OCI-LY1 (cell line): ENCODE data around the gene SUSD1.

Experiments used
- H2AFZ ChIP-seq: fragments of 200-600 bp; sonication (generic), shearing (Covaris generic); 2 replicates; pipeline ENCODE4 v1.6.0; 2014; ENCODE audit warnings: antibody characterized with exemption, mild to moderate bottlenecking, low read length
- H3F3A ChIP-seq: fragments of 200-600 bp; sonication (generic), shearing (Covaris generic); 2 replicates; pipeline ENCODE4 v1.6.0; 2014; ENCODE audit warnings: mild to moderate bottlenecking, antibody characterized with exemption, low read length, moderate library complexity; ENCODE audit not compliant: insufficient read depth
- H3K27ac ChIP-seq: fragments of 200-600 bp; sonication (generic); 2 replicates; pipeline ENCODE4 v1.5.1; 2014; ENCODE audit warnings: low read length, mixed run types, mild to moderate bottlenecking, low read depth; ENCODE audit not compliant: poor library complexity, severe bottlenecking
- H3K27me3 ChIP-seq: fragments of 200-600 bp; sonication (generic); 2 replicates; pipeline ENCODE4 v1.6.0; 2014; ENCODE audit warnings: antibody characterized with exemption, mild to moderate bottlenecking, low read length, moderate library complexity; ENCODE audit not compliant: insufficient read depth
- H3K36me3 ChIP-seq: fragments of 200-600 bp; sonication (generic); 2 replicates; pipeline ENCODE4 v1.6.1; 2014; ENCODE audit warnings: mild to moderate bottlenecking, antibody characterized with exemption, low read length, moderate library complexity, mixed read lengths; ENCODE audit not compliant: insufficient read depth
- H3K4me1 ChIP-seq: fragments of 200-600 bp; sonication (generic); 2 replicates; pipeline ENCODE4 v1.5.1; 2014; ENCODE audit warnings: mild to moderate bottlenecking, low read length, moderate library complexity; ENCODE audit not compliant: insufficient read depth, severe bottlenecking
- H3K4me2 ChIP-seq: fragments of 200-600 bp; sonication (generic), shearing (Covaris generic); 2 replicates; pipeline ENCODE4 v1.6.1; 2014; ENCODE audit warnings: low read length
- H3K4me3 ChIP-seq: fragments of 200-600 bp; sonication (generic); 2 replicates; pipeline ENCODE4 v1.5.1; 2014; ENCODE audit warnings: low read length, low read depth, mild to moderate bottlenecking, mixed read lengths; ENCODE audit not compliant: poor library complexity, severe bottlenecking
- H3K79me2 ChIP-seq: fragments of 200-600 bp; shearing (Covaris generic); 2 replicates; pipeline ENCODE4 v1.6.1; 2016; ENCODE audit warnings: mixed run types, low read length, mixed read lengths; ENCODE audit not compliant: insufficient read depth
- H3K9ac ChIP-seq: fragments of 200-600 bp; sonication (generic), shearing (Covaris generic); 2 replicates; pipeline ENCODE4 v1.6.1; 2014; ENCODE audit warnings: mild to moderate bottlenecking, low read length, mixed read lengths
- H3K9me2 ChIP-seq: fragments of 200-600 bp; sonication (generic), shearing (Covaris generic); 2 replicates; pipeline ENCODE4 v1.6.1; 2014; ENCODE audit warnings: low read depth, mild to moderate bottlenecking, low read length, mixed read lengths
- H3K9me3 ChIP-seq: fragments of 200-600 bp; shearing (Covaris generic); 2 replicates; pipeline ENCODE4 v1.6.1; 2014; ENCODE audit warnings: low read length, mixed read lengths
- H4K20me1 ChIP-seq: fragments of 200-600 bp; sonication (generic), shearing (Covaris generic); 2 replicates; pipeline ENCODE4 v1.6.0; 2016; ENCODE audit warnings: mild to moderate bottlenecking, low read length; ENCODE audit not compliant: insufficient read depth
- EZH2 ChIP-seq: fragments of 200-600 bp; sonication (generic), shearing (Covaris generic); IDR thresholded peaks from 2 replicates; pipeline ENCODE4 v1.8.0; 2017; ENCODE audit warnings: borderline replicate concordance, mixed run types, mild to moderate bottlenecking, antibody characterized with exemption, low read length, moderate library complexity, mixed read lengths
- TF ChIP-seq, protein P1 (sequence below): fragments of 200-600 bp; sonication (generic), shearing (Covaris generic); IDR thresholded peaks from 2 replicates; pipeline ENCODE4 v1.5.1; 2017; ENCODE audit warnings: mild to moderate bottlenecking, antibody characterized with exemption, low read length, moderate library complexity, mixed read lengths

SUSD1 gene

DNA sequence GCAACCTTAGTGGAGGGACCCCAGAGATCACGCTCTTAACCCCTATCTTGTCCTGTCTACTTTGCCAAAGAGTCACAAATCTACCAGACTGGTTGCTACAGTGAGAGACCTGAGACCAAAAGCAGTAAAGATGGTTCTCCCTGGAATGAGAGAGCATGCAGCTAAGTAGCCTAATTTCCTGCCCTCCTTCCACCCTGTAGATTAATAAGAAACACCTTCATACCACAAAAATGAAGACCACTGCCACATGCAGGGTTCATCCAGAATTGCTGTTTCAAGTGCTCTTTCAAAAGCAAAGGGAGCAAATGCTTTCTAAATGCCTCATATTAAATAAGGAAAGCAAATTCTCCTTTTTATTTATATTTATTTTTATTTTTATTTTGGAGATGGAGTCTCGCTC is 159.4 kb downstream of the SUSD1 start:
- H3K9ac ChIP-seq: no peak overlapping the region
- H3K27ac ChIP-seq: no peak overlapping the region
- H3K27me3 ChIP-seq: no peaks in the 10 kb centered on the region
- no peaks in the 10 kb centered on the region for H3F3A ChIP-seq
- H3K9me2 ChIP-seq: no peaks in the 10 kb centered on the region
- no peak for TF ChIP-seq EZH2
- TF ChIP-seq, protein P1, sequence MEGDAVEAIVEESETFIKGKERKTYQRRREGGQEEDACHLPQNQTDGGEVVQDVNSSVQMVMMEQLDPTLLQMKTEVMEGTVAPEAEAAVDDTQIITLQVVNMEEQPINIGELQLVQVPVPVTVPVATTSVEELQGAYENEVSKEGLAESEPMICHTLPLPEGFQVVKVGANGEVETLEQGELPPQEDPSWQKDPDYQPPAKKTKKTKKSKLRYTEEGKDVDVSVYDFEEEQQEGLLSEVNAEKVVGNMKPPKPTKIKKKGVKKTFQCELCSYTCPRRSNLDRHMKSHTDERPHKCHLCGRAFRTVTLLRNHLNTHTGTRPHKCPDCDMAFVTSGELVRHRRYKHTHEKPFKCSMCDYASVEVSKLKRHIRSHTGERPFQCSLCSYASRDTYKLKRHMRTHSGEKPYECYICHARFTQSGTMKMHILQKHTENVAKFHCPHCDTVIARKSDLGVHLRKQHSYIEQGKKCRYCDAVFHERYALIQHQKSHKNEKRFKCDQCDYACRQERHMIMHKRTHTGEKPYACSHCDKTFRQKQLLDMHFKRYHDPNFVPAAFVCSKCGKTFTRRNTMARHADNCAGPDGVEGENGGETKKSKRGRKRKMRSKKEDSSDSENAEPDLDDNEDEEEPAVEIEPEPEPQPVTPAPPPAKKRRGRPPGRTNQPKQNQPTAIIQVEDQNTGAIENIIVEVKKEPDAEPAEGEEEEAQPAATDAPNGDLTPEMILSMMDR: no peak
- H3K79me2 ChIP-seq: no peaks in the 10 kb centered on the region
- H4K20me1 ChIP-seq: no peaks in the 10 kb centered on the region
- no peaks in the 10 kb centered on the region for H3K9me3 ChIP-seq
- H3K4me1 ChIP-seq: peaks cover 17% of the 10 kb centered on the region
- H2AFZ ChIP-seq: no peak overlapping the region
- H3K4me3 ChIP-seq: no peak overlapping the region
- H3K36me3 ChIP-seq: no peaks in the 10 kb centered on the region
- no peak overlapping the region for H3K4me2 ChIP-seq

DNA sequence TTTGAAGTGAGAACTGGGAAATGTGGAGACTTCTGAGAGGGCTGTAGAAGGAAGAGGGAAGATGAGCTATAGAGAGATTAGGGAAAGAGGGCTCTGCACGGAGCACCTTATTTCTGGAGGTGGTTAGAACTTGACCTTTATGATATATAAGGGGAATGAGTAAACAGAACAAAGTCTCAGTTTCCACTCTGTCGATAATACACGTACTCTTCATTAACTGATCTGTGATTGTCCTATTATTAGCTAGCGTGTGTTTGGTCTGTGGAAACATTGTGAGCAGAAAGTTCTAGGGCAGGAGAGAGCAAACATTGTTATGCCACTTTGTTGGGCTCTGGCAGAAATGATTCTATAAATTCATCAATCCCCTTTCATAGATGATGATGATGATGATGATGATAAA is 159.9 kb downstream of the SUSD1 start:
- no peak overlapping the region for H2AFZ ChIP-seq
- no peaks in the 10 kb centered on the region for H3F3A ChIP-seq
- H3K9me3 ChIP-seq: no peaks in the 10 kb centered on the region
- H3K4me1 ChIP-seq: peaks cover 17% of the 10 kb centered on the region
- no peaks in the 10 kb centered on the region for H3K79me2 ChIP-seq
- no peak overlapping the region for H3K9ac ChIP-seq
- no peak overlapping the region for H3K4me2 ChIP-seq
- no peaks in the 10 kb centered on the region for H4K20me1 ChIP-seq
- H3K27ac ChIP-seq: no peak overlapping the region
- no peaks in the 10 kb centered on the region for H3K9me2 ChIP-seq
- H3K4me3 ChIP-seq: no peak overlapping the region
- TF ChIP-seq EZH2: no peak
- TF ChIP-seq, protein P1: no peak
- H3K36me3 ChIP-seq: no peaks in the 10 kb centered on the region
- no peaks in the 10 kb centered on the region for H3K27me3 ChIP-seq

DNA sequence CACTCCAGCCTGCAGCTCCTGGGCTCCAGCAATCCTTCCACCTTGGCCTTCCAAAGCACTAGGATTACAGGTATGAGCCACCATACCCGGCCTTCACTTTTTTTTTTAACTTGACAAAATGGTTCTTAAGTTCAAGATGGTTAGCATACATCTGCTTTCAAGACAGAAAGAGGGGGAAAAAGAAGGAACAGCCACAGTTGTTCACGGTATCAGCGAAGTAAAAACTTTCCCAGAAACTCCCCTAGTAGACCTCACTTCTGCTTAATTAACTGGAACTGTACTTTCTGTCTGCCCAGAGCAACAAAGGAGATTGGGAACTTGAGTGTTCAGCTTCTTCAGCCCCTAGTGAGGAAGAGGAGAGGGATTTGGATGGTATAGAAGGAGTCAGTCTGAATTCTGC is 161.8 kb downstream of the SUSD1 start:
- Histone ChIP-seq H3K9me2 (no peaks in the 10 kb centered on the region), H2AFZ (no peak overlapping the region), H3F3A (no peaks in the 10 kb centered on the region), H3K9me3 (no peaks in the 10 kb centered on the region), H3K4me2 (no peak overlapping the region), H3K36me3 (no peaks in the 10 kb centered on the region), H3K27ac (no peak overlapping the region), H3K79me2 (no peaks in the 10 kb centered on the region), H3K9ac (no peak overlapping the region), H3K4me3 (no peak overlapping the region), H4K20me1 (no peaks in the 10 kb centered on the region), H3K27me3 (no peaks in the 10 kb centered on the region), H3K4me1 (peaks cover 17% of the 10 kb centered on the region)
- TF ChIP-seq EZH2: no peak
